ENCODE data around the gene PPFIA4.
A peak's percentile ranks its signal among the peaks of the same experiment; 100 is the strongest.

PPFIA4 gene

GRCh38 chr1:203104789-203105390 is 78.6 kb downstream of the PPFIA4 start:
- DNase-seq: no peak

- DNase-seq: no peak
These were observed 86.2 kb downstream of the PPFIA4 start for GRCh38 chr1:203112475-203112874.

- DNase-seq: no peak
These were observed 87.0 kb downstream of the PPFIA4 start for GRCh38 chr1:203113308-203113707.

- DNase-seq: no peak
These were observed 87.9 kb downstream of the PPFIA4 start for GRCh38 chr1:203114202-203114601.

GRCh38 chr1:203116091-203116820 is 90.0 kb downstream of the PPFIA4 start:
- peak; percentile 93 to 96 for DNase-seq

GRCh38 chr1:203117611-203118575 is 91.6 kb downstream of the PPFIA4 start:
- peak; percentile 26 to 56 for DNase-seq

- DNase-seq: no peak
These were observed 94.2 kb downstream of the PPFIA4 start for GRCh38 chr1:203120325-203121153.

- no peak for DNase-seq
These were observed 95.1 kb downstream of the PPFIA4 start for GRCh38 chr1:203121186-203122015.

- DNase-seq: no peak
These were observed 95.9 kb downstream of the PPFIA4 start for GRCh38 chr1:203122159-203122558.

- no peak for DNase-seq
These were observed 97.7 kb downstream of the PPFIA4 start for GRCh38 chr1:203124011-203124410.

GRCh38 chr1:203124546-203125317 is 98.4 kb downstream of the PPFIA4 start:
- DNase-seq: no peak

GRCh38 chr1:203126151-203126865 is 100.0 kb downstream of the PPFIA4 start:
- DNase-seq: peak in 1 of 2 experiments; percentile 13

GRCh38 chr1:203126866-203127665 is 100.8 kb downstream of the PPFIA4 start:
- DNase-seq: no peak

- peak in 1 of 2 experiments; percentile 28 for DNase-seq
These were observed 101.6 kb downstream of the PPFIA4 start, which contains the start of gene ADORA1 for GRCh38 chr1:203127666-203128430. Gene ADORA1, plus strand, starts transcription at chr1:203127726. Its CDS starts 1,116 bp downstream, at chr1:203128842.

- DNase-seq: no peak
These were observed 102.1 kb downstream of the PPFIA4 start for GRCh38 chr1:203128431-203128715.

Measured in NCI-H524 (cell line).